Nephron progenitor cell (in vitro differentiated cells): ENCODE results near the gene MYH9.
A peak's percentile ranks its signal among the peaks of the same experiment; 100 is the strongest.

Source experiments
- DNase-seq: peaks from one replicate; pipeline ENCODE4 v3.0.0; 2021
- H3K27ac Mint-ChIP-seq: 2 replicates; pipeline ENCODE4 v1.8.0; 2021; ENCODE audit warnings: mild to moderate bottlenecking, moderate library complexity, mixed read lengths
- H3K27me3 Mint-ChIP-seq: 2 replicates; pipeline ENCODE4 v1.8.0; 2021; ENCODE audit warnings: mild to moderate bottlenecking, low read depth, mixed read lengths; ENCODE audit not compliant: poor library complexity
- H3K36me3 Mint-ChIP-seq: 2 replicates; pipeline ENCODE4 v1.8.0; 2021; ENCODE audit warnings: low read depth, mixed read lengths
- H3K4me1 Mint-ChIP-seq: 2 replicates; pipeline ENCODE4 v1.8.0; 2021; ENCODE audit warnings: mixed read lengths
- H3K4me3 Mint-ChIP-seq: 2 replicates; pipeline ENCODE4 v1.8.0; 2021; ENCODE audit warnings: mild to moderate bottlenecking, moderate library complexity, mixed read lengths
- H3K9me3 Mint-ChIP-seq: 2 replicates; pipeline ENCODE4 v1.8.0; 2021; ENCODE audit warnings: mild to moderate bottlenecking, moderate library complexity, mixed read lengths
- CTCF ChIP-seq: fragments of 200-600 bp; sonication (generic); IDR thresholded peaks from 2 replicates; pipeline ENCODE4 v1.5.0; 2021; ENCODE audit warnings: antibody characterized with exemption

MYH9 gene

GRCh38 chr22:36246718-36247117 lies 141.0 kb downstream of the MYH9 start:
- H3K9me3 Mint-ChIP-seq = peaks cover 56% of the 10 kb centered on the region
- H3K4me3 Mint-ChIP-seq = no peak overlapping the region
- peaks cover 6% of the 10 kb centered on the region for H3K36me3 Mint-ChIP-seq
- no peaks in the 10 kb centered on the region for H3K4me1 Mint-ChIP-seq
- no peak for TF ChIP-seq CTCF
- H3K27ac Mint-ChIP-seq = no peak overlapping the region
- H3K27me3 Mint-ChIP-seq = peaks cover 12% of the 10 kb centered on the region
- DNase-seq = no peak

GRCh38 chr22:36245805-36246356 lies 141.9 kb downstream of the MYH9 start:
- Mint-ChIP-seq H3K4me1 (no peaks in the 10 kb centered on the region), H3K36me3 (peaks cover 6% of the 10 kb centered on the region), H3K27ac (no peak overlapping the region), H3K9me3 (peaks cover 63% of the 10 kb centered on the region), H3K4me3 (no peak overlapping the region), H3K27me3 (peaks cover 12% of the 10 kb centered on the region)
- no peak for TF ChIP-seq CTCF
- DNase-seq = no peak

GRCh38 chr22:36244522-36245391 lies 143.0 kb downstream of the MYH9 start:
- peaks cover 6% of the 10 kb centered on the region for H3K36me3 Mint-ChIP-seq
- no peak overlapping the region for H3K4me3 Mint-ChIP-seq
- peaks cover 4% of the 10 kb centered on the region for H3K4me1 Mint-ChIP-seq
- peaks cover 54% of the 10 kb centered on the region for H3K9me3 Mint-ChIP-seq
- H3K27me3 Mint-ChIP-seq = peaks cover 9% of the 10 kb centered on the region
- no peak for TF ChIP-seq CTCF
- no peak overlapping the region for H3K27ac Mint-ChIP-seq
- no peak for DNase-seq

GRCh38 chr22:36243986-36244385 lies 143.8 kb downstream of the MYH9 start:
- H3K9me3 Mint-ChIP-seq = peaks cover 46% of the 10 kb centered on the region
- no peak for TF ChIP-seq CTCF
- no peak overlapping the region for H3K27ac Mint-ChIP-seq
- peaks cover 12% of the 10 kb centered on the region for H3K27me3 Mint-ChIP-seq
- DNase-seq = no peak
- H3K4me3 Mint-ChIP-seq = no peak overlapping the region
- peaks cover 12% of the 10 kb centered on the region for H3K4me1 Mint-ChIP-seq
- peaks cover 6% of the 10 kb centered on the region for H3K36me3 Mint-ChIP-seq

GRCh38 chr22:36239401-36240171 lies 148.2 kb downstream of the MYH9 start, which contains the start of gene APOL2:
Gene APOL2, minus strand, starts transcription at chr22:36239527. Its CDS starts 6,365 bp downstream, at chr22:36233162.
- peak; percentile 30 for TF ChIP-seq CTCF
- peaks cover 36% of the 10 kb centered on the region for H3K9me3 Mint-ChIP-seq
- peaks cover 25% of the 10 kb centered on the region for H3K4me1 Mint-ChIP-seq
- DNase-seq = peak; percentile 75
- peaks cover 20% of the 10 kb centered on the region for H3K36me3 Mint-ChIP-seq
- peak within 1 kb of the TSS; percentile 87 for H3K4me3 Mint-ChIP-seq
- H3K27ac Mint-ChIP-seq = peak within 1 kb of the TSS; percentile 66
- peaks cover 17% of the 10 kb centered on the region for H3K27me3 Mint-ChIP-seq
